ENCODE results near the gene ARX.

ARX gene

DNA sequence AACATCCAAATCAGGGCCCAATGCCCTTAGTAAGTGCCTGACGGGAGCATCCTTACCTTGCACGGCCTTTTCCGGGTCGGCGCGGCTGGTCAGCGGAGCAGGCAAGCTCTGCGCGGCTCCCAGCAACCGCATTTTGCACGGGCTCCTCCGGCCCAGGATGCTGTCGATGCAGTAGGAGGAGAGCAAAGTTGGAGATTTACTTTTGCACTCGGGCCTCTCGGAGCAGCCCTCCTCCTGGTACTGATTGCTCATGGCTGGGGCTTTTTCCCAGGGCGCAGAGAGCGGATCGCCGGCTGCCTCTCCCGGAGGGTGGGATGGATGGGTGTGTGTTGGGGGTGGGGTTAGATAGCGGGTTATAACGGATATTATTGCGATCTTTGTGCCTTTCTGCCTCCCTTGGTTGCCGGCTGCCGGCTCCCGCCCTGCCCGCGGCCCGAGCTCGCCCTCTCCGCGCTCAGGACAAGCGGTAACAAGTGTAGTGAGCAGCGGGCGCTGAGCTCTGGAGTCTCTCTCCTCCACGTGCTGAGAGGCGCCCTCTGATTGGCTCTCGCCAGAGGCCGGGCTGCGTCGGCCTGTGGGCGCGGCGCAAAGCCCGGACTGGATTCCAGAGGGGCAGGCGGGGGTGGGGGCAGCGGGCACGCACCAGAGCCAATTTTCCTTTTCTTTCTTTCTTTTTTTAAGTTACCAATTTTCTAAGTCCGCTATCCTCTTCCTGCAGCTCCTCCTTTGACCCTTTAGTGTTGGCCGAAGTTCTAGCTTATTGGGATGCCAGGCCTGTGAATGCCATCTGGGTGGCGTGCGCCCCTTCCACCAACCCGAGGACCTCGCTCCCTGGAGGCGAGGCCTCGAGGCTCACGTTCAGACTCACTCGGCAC lies at the start of gene ARX:
Gene ARX (minus strand): TSS at position 480 of the 875 bp plus-strand sequence. CDS start 228 bp downstream, at position 252.
- peak; percentile 79 for DNase-seq

- DNase-seq = no peak
These were observed 43.5 kb upstream of the ARX start for GRCh38 chrX:25059273-25059672.

DNA sequence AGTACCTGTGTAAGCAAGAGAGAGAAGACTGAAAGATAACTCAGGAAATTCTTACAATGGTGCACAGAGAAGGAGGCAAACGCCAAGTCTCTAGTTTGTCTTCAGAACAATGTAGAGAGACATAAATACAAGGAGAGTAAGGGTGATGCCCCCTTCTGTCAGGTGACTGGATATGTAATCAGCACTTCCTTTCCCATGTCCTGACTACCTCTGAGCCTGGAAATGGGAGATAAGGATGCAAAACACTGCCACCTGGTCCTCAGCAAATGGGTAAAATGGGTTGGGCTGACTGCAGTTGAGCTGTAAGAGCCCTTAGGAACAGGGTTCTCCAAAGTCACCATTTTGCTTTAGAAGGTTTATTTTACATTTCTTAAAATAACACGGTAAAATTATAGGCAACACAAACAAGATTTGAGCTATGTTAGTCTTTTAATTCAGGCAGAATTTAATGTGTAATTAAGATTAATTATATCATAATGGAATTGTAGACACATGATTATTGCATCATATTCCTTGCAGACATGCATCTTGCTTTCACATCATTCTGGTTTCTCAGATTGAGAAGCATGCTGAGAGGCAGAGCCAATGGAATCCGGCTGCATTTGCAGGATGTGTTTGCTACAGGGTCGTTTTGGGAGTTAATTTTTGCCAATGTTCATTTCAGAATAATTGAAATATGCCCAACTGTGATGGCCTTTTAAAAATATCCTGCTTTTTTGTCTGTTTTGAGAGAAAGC lies 37.2 kb upstream of the ARX start:
- DNase-seq = no peak

DNA sequence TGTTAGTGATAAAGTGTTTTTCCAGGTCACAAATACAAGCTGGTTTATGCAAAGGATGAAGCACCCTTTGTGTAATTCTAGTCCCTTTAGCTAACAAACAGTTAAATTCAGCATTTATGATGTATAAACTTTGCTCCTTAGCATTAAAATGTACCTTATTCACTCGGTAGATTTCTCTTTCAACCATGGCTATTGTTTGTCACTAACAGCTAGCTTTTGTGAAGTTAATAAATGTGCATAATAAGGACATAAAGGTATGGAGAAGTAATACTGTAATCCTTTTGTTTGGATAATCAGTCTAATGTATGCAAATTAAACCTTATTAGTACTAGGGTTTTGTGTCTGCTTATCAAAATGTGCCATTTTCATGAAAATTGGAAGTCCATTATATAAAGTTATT lies 34.2 kb upstream of the ARX start:
- DNase-seq = no peak

- DNase-seq = no peak
These were observed 33.6 kb upstream of the ARX start for GRCh38 chrX:25049357-25049756.

GRCh38 chrX:25048178-25048577 lies 32.4 kb upstream of the ARX start:
- no peak for DNase-seq

DNA sequence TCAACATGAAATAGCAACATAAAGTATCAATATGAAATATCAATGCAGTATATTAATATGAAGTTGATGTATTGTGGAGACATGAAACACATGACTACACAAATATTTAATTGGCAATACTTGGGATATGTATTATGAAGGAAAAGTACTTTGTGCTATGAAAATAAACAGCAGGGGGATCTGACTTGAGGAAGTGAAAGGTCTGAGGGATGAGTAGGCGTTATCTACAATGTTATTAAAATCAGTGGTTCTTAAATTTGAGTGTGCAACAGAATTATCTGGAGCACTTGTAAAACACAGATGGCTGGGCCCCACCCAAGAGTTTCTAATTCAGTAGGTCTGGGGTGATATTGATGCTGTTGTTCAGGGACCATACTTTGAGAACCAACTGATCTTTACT lies 27.4 kb upstream of the ARX start:
- DNase-seq = no peak

DNA sequence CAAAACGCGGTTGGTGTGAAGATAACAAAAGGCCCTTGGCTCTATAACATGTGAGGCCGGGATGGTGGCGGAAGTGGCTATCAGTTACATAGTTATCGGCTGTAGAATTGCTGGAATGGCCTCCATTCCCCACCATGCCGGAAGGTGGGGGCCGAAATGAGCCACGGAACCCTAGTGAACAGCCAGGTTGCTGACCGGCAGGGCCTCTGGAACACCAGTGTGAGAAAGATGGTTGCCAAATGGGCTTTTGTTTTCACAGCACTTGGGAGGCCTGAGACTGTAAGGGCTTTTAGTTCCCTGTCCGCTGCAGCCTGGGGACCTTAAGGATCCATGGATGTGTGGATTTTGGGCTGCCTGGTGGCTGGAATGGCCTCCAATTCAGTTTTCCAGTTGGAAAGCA lies 23.3 kb upstream of the ARX start:
- no peak for DNase-seq

DNA sequence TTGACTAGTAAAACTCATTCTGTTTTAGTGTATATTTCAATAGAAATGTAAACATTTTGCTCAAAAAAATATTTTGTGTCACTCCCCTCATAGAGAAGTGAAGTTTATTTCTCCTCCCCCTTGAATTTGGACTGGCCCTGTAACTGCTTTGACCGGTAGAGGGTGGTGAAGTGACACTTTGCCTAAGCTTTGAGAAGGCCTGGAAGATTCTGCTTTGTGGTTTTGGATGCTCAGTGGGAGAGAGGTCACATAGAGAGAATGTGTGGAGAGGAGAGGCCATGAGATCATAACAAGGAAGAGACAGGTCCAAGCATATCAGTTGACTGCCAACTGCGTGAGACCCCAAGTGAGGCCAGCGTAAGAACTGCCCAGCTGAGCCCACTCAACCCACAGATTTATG lies 19.1 kb upstream of the ARX start:
- no peak for DNase-seq

DNA sequence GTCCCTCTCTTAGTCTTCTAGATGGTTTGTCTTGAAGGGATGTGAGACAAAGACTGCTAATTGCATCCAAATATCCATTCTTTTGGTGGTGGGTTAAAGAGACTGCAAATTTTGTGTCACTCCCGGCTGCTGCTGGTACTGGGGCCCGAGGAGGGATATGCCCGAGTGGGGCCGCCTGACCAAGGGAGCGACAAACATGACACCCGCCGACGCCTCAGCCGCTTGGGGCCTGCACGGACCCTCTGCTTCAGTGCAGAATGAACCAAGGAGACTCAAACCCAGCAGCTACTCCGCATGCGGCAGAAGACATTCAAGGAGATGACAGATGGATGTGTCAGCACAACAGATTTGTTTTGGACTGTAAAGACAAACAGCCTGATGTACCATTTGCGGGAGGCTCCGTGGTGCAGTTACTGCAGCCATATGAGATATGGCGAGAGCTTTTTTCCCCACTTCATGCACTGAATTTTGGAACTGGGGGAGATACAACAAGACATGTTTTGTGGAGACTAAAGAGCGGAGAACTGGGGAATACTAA lies 13.6 kb upstream of the ARX start:
- no peak for DNase-seq

GRCh38 chrX:25028726-25029125 lies 13.0 kb upstream of the ARX start:
- DNase-seq = no peak

- no peak for DNase-seq
These were observed 10.8 kb upstream of the ARX start for GRCh38 chrX:25026576-25026975.

DNA sequence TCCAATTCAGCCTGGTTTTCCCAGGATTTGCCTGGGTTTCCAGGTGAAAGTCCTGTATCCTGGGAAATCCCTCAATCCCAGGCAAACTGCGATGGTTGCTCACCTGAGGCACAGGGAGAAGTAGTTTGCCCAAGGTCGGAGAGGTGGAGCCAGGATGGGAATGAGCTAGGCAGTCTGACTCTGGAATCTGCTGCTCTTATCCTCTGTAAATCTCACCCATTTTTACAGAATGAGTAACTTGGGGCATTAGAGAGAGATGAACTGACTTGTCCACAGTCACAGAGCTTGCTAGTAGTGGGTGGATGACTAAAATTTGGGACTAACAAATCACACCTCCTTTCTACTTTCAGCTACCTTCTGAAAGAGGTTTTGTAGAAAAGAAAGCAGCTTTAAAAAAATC lies 9.8 kb upstream of the ARX start:
- DNase-seq = no peak

DNA sequence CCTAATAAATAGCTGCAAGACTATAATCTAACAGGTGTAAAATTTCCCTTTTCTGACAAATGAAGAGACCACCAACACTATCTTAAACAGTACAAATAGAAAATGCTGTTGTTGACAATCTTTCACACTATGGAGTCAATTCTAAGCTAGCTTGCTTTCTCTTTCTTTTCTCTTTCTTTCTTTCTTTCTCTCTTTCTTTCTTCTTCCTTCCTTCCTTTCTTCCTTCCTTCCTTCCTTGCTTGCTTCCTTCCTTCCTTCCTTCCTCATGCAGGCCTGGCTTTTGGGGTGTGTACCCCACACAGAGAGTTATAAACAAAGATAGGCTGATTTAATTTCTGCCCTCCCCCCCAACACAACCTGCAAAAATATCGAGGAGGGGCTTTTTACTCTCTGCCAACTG lies 8.1 kb upstream of the ARX start:
- DNase-seq = no peak

DNA sequence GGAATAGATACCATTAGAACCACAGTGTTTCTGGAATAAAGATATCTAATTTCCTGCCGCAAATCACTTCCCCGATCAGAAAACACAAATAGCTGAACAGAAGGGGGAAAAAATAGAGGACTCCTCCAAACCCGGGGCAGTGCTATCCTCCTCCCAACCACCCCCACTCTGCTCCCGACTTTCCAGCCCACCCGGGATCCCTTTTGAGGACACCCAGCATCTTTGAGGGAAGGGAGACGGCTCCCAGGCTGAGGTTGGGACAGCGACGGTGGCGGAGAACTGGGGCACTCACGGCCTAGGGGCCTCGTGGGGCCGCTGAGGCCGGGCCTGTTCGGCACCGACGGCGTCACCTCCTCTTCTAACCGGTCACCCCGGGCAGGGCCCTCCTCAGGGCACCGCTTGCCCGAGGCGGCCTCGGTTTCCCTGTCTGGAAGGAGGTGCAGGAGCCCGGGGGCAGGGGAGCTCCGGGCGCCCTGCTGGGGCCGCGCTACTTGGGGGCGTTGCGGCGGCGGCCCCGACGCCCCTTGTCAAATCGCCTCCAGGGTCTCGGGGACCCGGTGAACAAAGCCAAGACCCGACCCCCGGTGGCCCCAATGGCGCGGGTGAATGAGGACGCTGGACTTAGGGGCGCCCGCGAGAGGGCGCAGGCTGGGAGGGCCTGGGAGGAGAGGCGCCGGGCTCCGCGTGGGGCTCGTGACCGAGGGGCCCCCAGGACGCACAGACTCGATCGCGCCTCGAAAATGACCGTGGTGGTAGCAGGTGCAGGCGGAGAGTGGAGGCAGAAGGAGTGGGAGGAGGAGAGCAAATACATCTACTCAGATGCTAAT lies 6.9 kb upstream of the ARX start:
- DNase-seq = no peak

GRCh38 chrX:25020905-25021449 lies 5.2 kb upstream of the ARX start:
- no peak for DNase-seq

DNA sequence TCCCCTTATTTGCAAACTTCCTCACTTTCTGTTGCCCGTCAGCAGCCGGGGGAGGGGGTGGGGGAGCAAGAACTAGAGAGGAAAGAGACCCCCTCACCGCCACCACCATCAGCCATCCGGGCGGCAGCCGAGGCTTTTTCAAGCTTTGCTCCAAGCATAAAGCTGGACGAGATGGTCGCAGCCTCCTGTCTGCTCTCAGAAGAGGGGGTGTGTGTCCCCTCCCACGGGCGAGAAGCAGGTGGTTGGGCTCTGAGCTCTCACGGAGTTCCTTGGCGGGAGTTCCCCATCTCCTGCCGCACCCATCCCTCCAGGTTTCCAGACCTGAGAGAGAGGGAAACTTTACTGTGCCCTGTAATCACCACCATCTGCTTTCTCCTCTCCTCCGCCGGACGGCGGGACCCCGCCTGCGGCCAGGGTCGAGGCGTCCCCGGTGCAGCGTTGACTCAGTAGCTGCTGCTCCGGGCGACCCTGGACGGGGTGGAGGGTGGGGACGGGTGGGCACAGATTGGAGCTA lies 4.7 kb upstream of the ARX start:
- DNase-seq = no peak

DNA sequence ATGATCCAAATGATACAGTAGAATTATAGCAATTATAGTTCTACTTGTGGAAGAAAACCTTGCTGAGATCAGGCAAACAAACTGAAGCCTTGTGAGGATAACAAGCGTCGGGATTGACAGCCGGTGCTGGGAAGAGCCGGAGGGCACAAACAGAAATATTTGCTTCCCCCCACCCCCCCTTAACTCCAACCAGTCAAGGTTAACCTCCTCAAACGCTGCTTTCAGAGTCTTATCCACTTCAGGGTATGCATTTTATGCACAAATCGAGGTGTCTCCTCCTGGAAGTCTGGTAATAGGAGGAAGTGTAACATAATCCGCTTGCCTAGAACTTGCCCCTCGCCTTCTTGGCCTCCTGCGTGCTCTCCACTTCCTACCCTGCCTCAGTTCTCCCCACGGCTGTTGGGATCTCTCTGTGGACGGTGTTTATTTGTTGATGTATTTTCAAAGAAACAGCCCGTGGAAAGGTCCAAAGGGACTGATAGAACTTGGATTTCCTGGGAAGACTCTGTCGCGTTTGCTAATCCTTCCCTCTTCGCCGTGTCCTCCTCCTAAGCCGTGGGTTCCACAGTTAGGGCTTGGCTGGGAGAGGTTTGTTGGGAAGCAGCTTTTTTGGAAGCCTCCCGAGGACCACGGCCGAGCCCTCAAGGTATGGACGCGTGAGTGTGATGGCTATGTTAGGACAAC lies 4.1 kb upstream of the ARX start:
- DNase-seq = peak; percentile 13

DNA sequence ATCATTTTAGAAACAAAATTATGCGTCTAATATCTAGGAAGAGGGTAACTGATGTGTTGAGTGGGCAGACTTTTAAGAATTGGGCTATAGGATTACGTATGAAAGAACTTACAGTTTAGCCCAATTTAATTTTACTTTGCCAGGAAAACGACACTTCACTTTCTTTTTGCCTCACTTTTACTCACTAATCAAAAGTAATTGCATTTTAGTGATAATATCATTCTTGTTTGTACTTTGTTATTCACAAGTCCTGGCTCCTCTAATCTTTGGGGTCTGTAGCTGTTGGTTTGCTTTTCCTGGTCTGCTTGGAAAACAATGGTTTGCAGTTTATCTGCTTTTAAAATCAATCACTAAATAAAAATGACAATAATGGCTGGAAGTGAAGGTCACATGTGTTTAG lies 2.9 kb upstream of the ARX start:
- no peak for DNase-seq

GRCh38 chrX:25017667-25018247 lies 2.0 kb upstream of the ARX start:
- peak; percentile 36 for DNase-seq

GRCh38 chrX:25016938-25017598 lies 1.3 kb upstream of the ARX start:
- peak; percentile 10 for DNase-seq
